ENCODE measurements around the gene ARID1A.

Gene ARID1A

GRCh38 chr1:26694638-26695355, 1.0 kb upstream of the ARID1A start:
- Histone ChIP-seq H3K27ac (ENCODE audit: low read length) (peak overlapping the region; percentile 98), H2AFZ (ENCODE audit: low read depth, low read length) (peak overlapping the region; percentile 66), H3K4me3 (ENCODE audit: low read depth in 1 of 2, low read length in 2 of 2) (peak overlapping the region; percentile 49 to 81), H3K27me3 (ENCODE audit: insufficient read depth, low read length, poor library complexity) (no peaks in the 10 kb centered on the region), H3K9ac (ENCODE audit: low read depth, low read length) (peak overlapping the region; percentile 89), H3K4me2 (ENCODE audit: insufficient read depth, low read length) (peak overlapping the region; percentile 73), H3K4me1 (ENCODE audit: insufficient read depth, low read length) (peaks cover 42% of the 10 kb centered on the region), H4K20me1 (ENCODE audit: insufficient read depth, low read length) (peaks cover 21% of the 10 kb centered on the region), H3K79me2 (ENCODE audit: insufficient read depth, low read length) (peaks cover 59% of the 10 kb centered on the region), H3K9me3 (ENCODE audit: insufficient read depth, low read length, severe bottlenecking) (no peaks in the 10 kb centered on the region), H3K36me3 (ENCODE audit: insufficient read depth, low read length) (peaks cover 19% of the 10 kb centered on the region)
- ATAC-seq (ENCODE audit: insufficient read depth, low read depth) (no peak), DNase-seq (peak; percentile 33)
- no peak for TF ChIP-seq EZH2 (IDR thresholded peaks at IDR 0.05; ENCODE audit: borderline replicate concordance, low read depth, low read length, severe bottlenecking)
- no peak for TF ChIP-seq CTCF (IDR thresholded peaks at IDR 0.05; ENCODE audit: borderline replicate concordance, extremely low read depth, low read length, poor library complexity, severe bottlenecking)

GRCh38 chr1:26696119-26696653, 371 bp downstream of the ARID1A start:
- DNase-seq, result no peak
- peaks cover 72% of the 10 kb centered on the region for H3K79me2 ChIP-seq (ENCODE audit: insufficient read depth, low read length)

GRCh38 chr1:26696654-26697430, 1.0 kb downstream of the ARID1A start:
- Histone ChIP-seq H3K4me1 (ENCODE audit: insufficient read depth, low read length) (peaks cover 60% of the 10 kb centered on the region), H3K9me3 (ENCODE audit: insufficient read depth, low read length, severe bottlenecking) (no peaks in the 10 kb centered on the region), H2AFZ (ENCODE audit: low read depth, low read length) (no peak overlapping the region), H3K27me3 (ENCODE audit: insufficient read depth, low read length, poor library complexity) (no peaks in the 10 kb centered on the region), H3K79me2 (ENCODE audit: insufficient read depth, low read length) (peaks cover 79% of the 10 kb centered on the region), H3K36me3 (ENCODE audit: insufficient read depth, low read length) (peaks cover 40% of the 10 kb centered on the region), H3K27ac (ENCODE audit: low read length) (peak overlapping the region; percentile 91), H3K4me2 (ENCODE audit: insufficient read depth, low read length) (peak overlapping the region; percentile 97), H3K4me3 (ENCODE audit: low read depth in 1 of 2, low read length in 2 of 2) (peak overlapping the region; percentile 78 to 81), H4K20me1 (ENCODE audit: insufficient read depth, low read length) (peaks cover 41% of the 10 kb centered on the region), H3K9ac (ENCODE audit: low read depth, low read length) (peak overlapping the region; percentile 89)
- DNase-seq (peak; percentile 57), ATAC-seq (ENCODE audit: insufficient read depth, low read depth) (no peak)
- no peak for TF ChIP-seq EZH2 (IDR thresholded peaks at IDR 0.05; ENCODE audit: borderline replicate concordance, low read depth, low read length, severe bottlenecking)
- TF ChIP-seq CTCF (IDR thresholded peaks at IDR 0.05; ENCODE audit: borderline replicate concordance, extremely low read depth, low read length, poor library complexity, severe bottlenecking), result peak; percentile 4

More at GRCh38 chr1:26696119-26696653, 371 bp downstream of the ARID1A start:
- Histone ChIP-seq H3K4me3 (ENCODE audit: low read depth in 1 of 2, low read length in 2 of 2) (peak overlapping the region; percentile 78 to 81; a peak in 3 of 4 replicates), H3K4me1 (ENCODE audit: insufficient read depth, low read length) (peaks cover 56% of the 10 kb centered on the region), H3K27ac (ENCODE audit: low read length) (peak overlapping the region; percentile 98), H4K20me1 (ENCODE audit: insufficient read depth, low read length) (peaks cover 35% of the 10 kb centered on the region), H3K27me3 (ENCODE audit: insufficient read depth, low read length, poor library complexity) (no peaks in the 10 kb centered on the region), H3K4me2 (ENCODE audit: insufficient read depth, low read length) (peak overlapping the region; percentile 97; the same call in 1 of the 2 replicates), H2AFZ (ENCODE audit: low read depth, low read length) (no peak overlapping the region), H3K9me3 (ENCODE audit: insufficient read depth, low read length, severe bottlenecking) (no peaks in the 10 kb centered on the region), H3K36me3 (ENCODE audit: insufficient read depth, low read length) (peaks cover 33% of the 10 kb centered on the region), H3K9ac (ENCODE audit: low read depth, low read length) (peak overlapping the region; percentile 89)
- no peak for ATAC-seq (ENCODE audit: insufficient read depth, low read depth)
- TF ChIP-seq EZH2 (IDR thresholded peaks at IDR 0.05; ENCODE audit: borderline replicate concordance, low read depth, low read length, severe bottlenecking) (no peak), CTCF (IDR thresholded peaks at IDR 0.05; ENCODE audit: borderline replicate concordance, extremely low read depth, low read length, poor library complexity, severe bottlenecking) (no peak)
